OCI-LY7 (cell line): ENCODE data around the gene DNM3.

Experiments used
- CTCF ChIP-seq: fragments of 200-600 bp; sonication (generic); conservative IDR thresholded peaks from 2 replicates; pipeline ENCODE4 v1.5.1; 2014; ENCODE audit warnings: mild to moderate bottlenecking, antibody characterized with exemption, low read length, moderate library complexity, mixed read lengths
- EZH2phosphoT487 ChIP-seq: fragments of 200-600 bp; sonication (generic); IDR thresholded peaks from 2 replicates; pipeline ENCODE4 v1.6.1; 2018; ENCODE audit warnings: low read depth, borderline replicate concordance, mild to moderate bottlenecking, mixed run types, antibody characterized with exemption, low read length, moderate library complexity, mixed read lengths

- no peak for TF ChIP-seq CTCF
- no peak for TF ChIP-seq EZH2phosphoT487
Observed at GRCh38 chr1:172338295-172338735, 497.0 kb downstream of the DNM3 start.
